C4-2B (cell line): Measurements from ENCODE around the gene CXCL13.

Source experiments
- CTCF ChIP-seq: fragments of 450-650 bp; conservative IDR thresholded peaks from 2 replicates; pipeline ENCODE4 v1.5.1; 2017; ENCODE audit warnings: mild to moderate bottlenecking
- ZFX ChIP-seq: fragments of 450-650 bp; IDR thresholded peaks from 2 replicates; pipeline ENCODE4 v1.6.1; 2017

- TF ChIP-seq CTCF (no peak), ZFX (no peak)
Measured at GRCh38 chr4:77653162-77653758, 47.6 kb downstream of the CXCL13 start.
